A549 (cell line): ENCODE data around the gene ARPC2.

Experiments
- EHMT2 ChIP-seq: fragments of 200-600 bp; sonication (generic); IDR thresholded peaks from 2 replicates; pipeline ENCODE4 v1.6.1; 2016; ENCODE audit warnings: antibody characterized with exemption, low read depth, mild to moderate bottlenecking, moderate library complexity
- HOXA7 ChIP-seq: fragments of 250-450 bp; sonication (Bioruptor Pico); IDR thresholded peaks from 2 replicates; pipeline ENCODE4 v1.5.0; 2020; ENCODE audit warnings: mild to moderate bottlenecking, moderate library complexity
- NR3C1 ChIP-seq: fragments of >200 bp; sonication (Bioruptor Twin); formaldehyde crosslinking; IDR thresholded peaks from 3 replicates; pipeline ENCODE4 v1.6.1; 2017
- POLR2A ChIP-seq: IDR thresholded peaks from 2 replicates; pipeline ENCODE4 v1.6.1; 2012; ENCODE audit warnings: mild to moderate bottlenecking, low read length
- RAD21 ChIP-seq, 2 experiments: fragments of >200 bp in 1 of 2; sonication (Bioruptor Twin) in 1 of 2; formaldehyde crosslinking in 1 of 2; IDR thresholded peaks in 1 of 2; conservative IDR thresholded peaks in 1 of 2; 2 replicates in 1 of 2; 3 replicates in 1 of 2; pipeline ENCODE4 v1.6.1; 2012 to 2018; ENCODE audit warnings: inconsistent platforms in 1 of 2
- TF ChIP-seq, protein P1 (sequence below): fragments of >200 bp; sonication (Bioruptor Twin); formaldehyde crosslinking; IDR thresholded peaks from 3 replicates; pipeline ENCODE4 v1.5.1; 2016
- TF ChIP-seq, protein P2 (sequence below): fragments of 450-650 bp; IDR thresholded peaks from 2 replicates; pipeline ENCODE4 v1.6.1; 2014; ENCODE audit warnings: antibody characterized with exemption
- TF ChIP-seq, protein P3 (sequence below): IDR thresholded peaks from 2 replicates; pipeline ENCODE4 v1.6.1; 2012

- TF ChIP-seq EHMT2 (no peak), RAD21 (conservative IDR thresholded peaks at IDR 0.05 in 1 of 2, IDR thresholded peaks at IDR 0.05 in 1 of 2) (no peak), POLR2A (no peak), NR3C1 (no peak), HOXA7 (CRISPR knock-in tag) (no peak)
- TF ChIP-seq, protein P1, sequence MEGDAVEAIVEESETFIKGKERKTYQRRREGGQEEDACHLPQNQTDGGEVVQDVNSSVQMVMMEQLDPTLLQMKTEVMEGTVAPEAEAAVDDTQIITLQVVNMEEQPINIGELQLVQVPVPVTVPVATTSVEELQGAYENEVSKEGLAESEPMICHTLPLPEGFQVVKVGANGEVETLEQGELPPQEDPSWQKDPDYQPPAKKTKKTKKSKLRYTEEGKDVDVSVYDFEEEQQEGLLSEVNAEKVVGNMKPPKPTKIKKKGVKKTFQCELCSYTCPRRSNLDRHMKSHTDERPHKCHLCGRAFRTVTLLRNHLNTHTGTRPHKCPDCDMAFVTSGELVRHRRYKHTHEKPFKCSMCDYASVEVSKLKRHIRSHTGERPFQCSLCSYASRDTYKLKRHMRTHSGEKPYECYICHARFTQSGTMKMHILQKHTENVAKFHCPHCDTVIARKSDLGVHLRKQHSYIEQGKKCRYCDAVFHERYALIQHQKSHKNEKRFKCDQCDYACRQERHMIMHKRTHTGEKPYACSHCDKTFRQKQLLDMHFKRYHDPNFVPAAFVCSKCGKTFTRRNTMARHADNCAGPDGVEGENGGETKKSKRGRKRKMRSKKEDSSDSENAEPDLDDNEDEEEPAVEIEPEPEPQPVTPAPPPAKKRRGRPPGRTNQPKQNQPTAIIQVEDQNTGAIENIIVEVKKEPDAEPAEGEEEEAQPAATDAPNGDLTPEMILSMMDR: no peak
- TF ChIP-seq, protein P2, sequence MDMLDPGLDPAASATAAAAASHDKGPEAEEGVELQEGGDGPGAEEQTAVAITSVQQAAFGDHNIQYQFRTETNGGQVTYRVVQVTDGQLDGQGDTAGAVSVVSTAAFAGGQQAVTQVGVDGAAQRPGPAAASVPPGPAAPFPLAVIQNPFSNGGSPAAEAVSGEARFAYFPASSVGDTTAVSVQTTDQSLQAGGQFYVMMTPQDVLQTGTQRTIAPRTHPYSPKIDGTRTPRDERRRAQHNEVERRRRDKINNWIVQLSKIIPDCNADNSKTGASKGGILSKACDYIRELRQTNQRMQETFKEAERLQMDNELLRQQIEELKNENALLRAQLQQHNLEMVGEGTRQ: no peak
- TF ChIP-seq, protein P3, sequence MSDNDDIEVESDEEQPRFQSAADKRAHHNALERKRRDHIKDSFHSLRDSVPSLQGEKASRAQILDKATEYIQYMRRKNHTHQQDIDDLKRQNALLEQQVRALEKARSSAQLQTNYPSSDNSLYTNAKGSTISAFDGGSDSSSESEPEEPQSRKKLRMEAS: no peak
Observed at GRCh38 chr2:218233543-218233942, 16.6 kb downstream of the ARPC2 start.
